GM18907 (cell line): ENCODE results near the gene HDX.
"Not testable (repeated sequence)": the region's sequence is repeated elsewhere in the genome, so short reads cannot be mapped to it uniquely, and the experiment has no call there.

Experiments used
- ATAC-seq: cut with Tn5 transposase; IDR thresholded peaks from one replicate; pipeline ENCODE4 v1.9.1; 2021; ENCODE audit warnings: mild to moderate bottlenecking, moderate library complexity; ENCODE audit not compliant: unreplicated experiment

HDX gene

GRCh38 chrX:84501798-84502628 lies at the start of gene HDX:
Gene HDX, minus strand, starts transcription at chrX:84502453. Its CDS starts 27,056 bp downstream, at chrX:84475397.
- peak; percentile 96 for ATAC-seq

GRCh38 chrX:84541315-84541714 lies 39.1 kb upstream of the HDX start:
- not testable (repeated sequence) for ATAC-seq

- not testable (repeated sequence) for ATAC-seq
Measured at GRCh38 chrX:84537627-84538026, 35.4 kb upstream of the HDX start.

- no peak for ATAC-seq
Measured at GRCh38 chrX:84488426-84488825, 13.8 kb downstream of the HDX start.

- peak; percentile 100 for ATAC-seq
Measured at GRCh38 chrX:84487365-84488353, 14.6 kb downstream of the HDX start.

- no peak for ATAC-seq
Measured at GRCh38 chrX:84479086-84479485, 23.2 kb downstream of the HDX start.

- ATAC-seq: no peak
Measured at GRCh38 chrX:84477114-84477513, 25.1 kb downstream of the HDX start.

GRCh38 chrX:84475596-84475995 lies 26.7 kb downstream of the HDX start:
- ATAC-seq: no peak

GRCh38 chrX:84475101-84475500 lies 27.2 kb downstream of the HDX start:
- ATAC-seq: no peak

- ATAC-seq: no peak
Measured at GRCh38 chrX:84469226-84469625, 33.0 kb downstream of the HDX start.

GRCh38 chrX:84467898-84468297 lies 34.4 kb downstream of the HDX start:
- ATAC-seq: no peak

GRCh38 chrX:84453351-84454246 lies 48.7 kb downstream of the HDX start:
- ATAC-seq: no peak

- no peak for ATAC-seq
Measured at GRCh38 chrX:84441143-84441542, 61.1 kb downstream of the HDX start.

- no peak for ATAC-seq
Measured at GRCh38 chrX:84415140-84415539, 87.1 kb downstream of the HDX start.

GRCh38 chrX:84363663-84364062 lies 138.6 kb downstream of the HDX start:
- ATAC-seq: no peak

GRCh38 chrX:84363051-84363450 lies 139.2 kb downstream of the HDX start:
- ATAC-seq: no peak

GRCh38 chrX:84362184-84362838 lies 139.9 kb downstream of the HDX start:
- no peak for ATAC-seq

GRCh38 chrX:84358271-84358670 lies 144.0 kb downstream of the HDX start:
- ATAC-seq: no peak

GRCh38 chrX:84357296-84357695 lies 145.0 kb downstream of the HDX start:
- ATAC-seq: no peak

GRCh38 chrX:84340968-84341367 lies 161.3 kb downstream of the HDX start:
- no peak for ATAC-seq
